GM12891 (cell line): Measurements from ENCODE around the gene CCDC201.

Experiments used
- POLR2A ChIP-seq: IDR thresholded peaks from 2 replicates; pipeline ENCODE4 v1.6.1; 2011; ENCODE audit warnings: low read depth, low read length, control low read depth
- POLR2AphosphoS5 ChIP-seq: IDR thresholded peaks from 2 replicates; pipeline ENCODE4 v1.6.1; 2011; ENCODE audit warnings: low read depth, low read length, control low read depth
- SPI1 ChIP-seq: IDR thresholded peaks from 2 replicates; pipeline ENCODE4 v1.6.1; 2011; ENCODE audit warnings: low read depth, low read length, control low read depth
- TAF1 ChIP-seq: IDR thresholded peaks from 2 replicates; pipeline ENCODE4 v1.6.1; 2011; ENCODE audit warnings: low read depth, low read length, control low read depth

- no peak for TF ChIP-seq POLR2A
- no peak for TF ChIP-seq POLR2AphosphoS5
- no peak for TF ChIP-seq SPI1
- TF ChIP-seq TAF1: no peak
Observed at GRCh38 chr7:45873035-45873354, at the start of gene CCDC201.
